RPMI7951 (cell line): ENCODE results near the gene ETDC. TPM values are rescaled to one million over a fixed set of nuclear protein-coding genes. Genes with fewer than 3 reads are reported as not detected.

Experiments
- DNase-seq: peaks from one replicate; pipeline ENCODE4 v3.0.0-alpha.2; 2012; ENCODE audit warnings: low read depth
- total RNA-seq: library from RNA; depleted of rRNA; stranded (reverse); fragments of >200 nt; shearing (Covaris generic); gene quantifications from 2 replicates; pipeline ENCODE4 v1.2.3, GENCODE V29; 2014; rRNA removed

ETDC gene
- total RNA-seq, 1 experiment from 2014 or later, result not detected

DNA sequence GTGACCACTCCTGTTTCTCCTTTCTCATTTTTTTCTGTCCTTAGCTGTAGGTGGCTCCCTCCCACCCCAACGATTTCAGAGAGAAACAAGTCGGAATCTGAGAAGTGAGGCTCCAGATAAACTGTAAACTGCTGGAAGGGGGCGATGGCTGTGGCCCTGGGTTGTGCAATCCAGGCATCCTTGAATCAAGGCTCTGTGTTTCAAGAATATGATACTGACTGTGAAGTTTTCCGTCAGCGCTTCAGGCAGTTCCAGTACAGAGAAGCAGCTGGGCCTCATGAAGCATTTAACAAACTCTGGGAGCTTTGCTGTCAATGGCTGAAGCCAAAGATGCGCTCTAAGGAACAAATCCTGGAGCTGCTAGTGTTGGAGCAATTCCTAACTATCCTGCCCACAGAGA is 37.7 kb downstream of the ETDC start:
- DNase-seq, result no peak

DNA sequence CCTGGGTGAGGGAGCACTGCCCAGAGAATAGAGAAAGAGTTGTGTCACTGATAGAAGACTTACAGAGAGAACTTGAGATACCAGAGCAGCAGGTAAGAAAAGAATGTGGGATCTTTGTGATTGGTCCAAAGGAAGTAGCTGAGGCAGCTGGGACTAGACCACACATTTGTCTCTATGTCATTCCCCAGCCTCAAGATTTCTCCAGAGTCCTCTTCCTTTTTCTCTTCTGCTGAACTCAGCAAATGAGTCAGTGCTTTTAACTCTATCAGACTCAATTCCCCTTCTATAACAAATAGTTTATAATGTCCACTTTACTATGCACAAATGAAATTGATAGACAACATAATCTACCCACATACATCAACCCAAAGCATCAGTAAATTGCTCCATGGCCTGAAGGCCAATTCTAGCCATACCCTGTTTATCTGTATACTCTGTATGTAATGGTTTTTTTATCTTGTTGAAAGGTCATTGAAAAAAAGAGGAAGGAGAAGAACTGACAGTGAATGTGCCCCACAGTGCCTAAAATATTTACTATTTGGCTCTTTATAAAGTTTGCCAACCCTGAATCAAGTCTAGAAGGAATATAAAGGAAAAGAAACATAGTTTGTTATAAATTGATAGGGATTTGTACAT is 38.2 kb downstream of the ETDC start:
- no peak for DNase-seq

DNA sequence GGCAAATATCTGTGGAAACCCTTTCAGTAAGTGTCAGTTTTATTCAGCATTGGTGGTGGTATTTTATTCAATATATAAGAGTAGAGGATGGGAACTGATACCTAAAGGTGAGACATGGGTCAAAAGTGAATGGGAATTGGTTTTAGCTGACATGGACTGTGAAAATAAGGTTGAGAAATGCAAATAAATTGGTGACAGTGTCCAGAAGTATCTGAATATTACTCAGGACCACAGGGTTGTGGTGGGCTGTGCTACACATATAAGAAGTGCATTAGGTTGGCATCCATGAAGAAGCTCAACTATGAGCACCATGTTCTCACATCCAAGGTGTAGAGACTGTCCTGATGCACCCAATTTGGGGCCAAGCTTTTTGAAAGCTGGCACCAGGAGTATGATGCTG is 45.0 kb downstream of the ETDC start:
- no peak for DNase-seq

Other genes starting within 250 kb of the ETDC start
- 0.39 TPM in 1 of 2 replicates, not detected in the other for gene SMIM10L2B, start 210.8 kb upstream of the ETDC start, total RNA-seq
- not detected in 2 replicates for gene ETDB, start 189.0 kb upstream of the ETDC start, total RNA-seq
- gene CT55, start 138.1 kb upstream of the ETDC start, total RNA-seq, result 0.39 TPM in 1 of 2 replicates, not detected in the other
- gene ETDA, start 57.4 kb upstream of the ETDC start, total RNA-seq, result not detected in 2 replicates
- gene ZNF75D, start 34.6 kb downstream of the ETDC start, total RNA-seq, result 6.5 and 7.9 TPM in 2 replicates
- 7.5 and 9.3 TPM in 2 replicates for gene ZNF449, start 35.3 kb downstream of the ETDC start, total RNA-seq
- not detected in 2 replicates for gene SMIM10L2A, start 112.5 kb downstream of the ETDC start, total RNA-seq
- gene INTS6L, start 211.2 kb downstream of the ETDC start, total RNA-seq, result 4.1 and 5.5 TPM in 2 replicates